Astrocyte (in vitro differentiated cells and primary cell): ENCODE measurements around the gene FMO1. TPM values are rescaled to one million over a fixed set of nuclear protein-coding genes. Genes with fewer than 3 reads are reported as not detected.
A peak's percentile ranks its signal among the peaks of the same experiment; 100 is the strongest.
"Not testable (repeated sequence)": the region's sequence is repeated elsewhere in the genome, so short reads cannot be mapped to it uniquely, and the experiment has no call there.

Experiments used
- DNase-seq: peaks from one replicate; pipeline ENCODE4 v3.0.0-alpha.2; 2010; ENCODE audit warnings: low read depth
- FAIRE-seq: peaks from 2 replicates; lab custom pipeline; 2011; peaks lifted over from hg19 to GRCh38; lab: Jason Lieb, UNC
- H2AFZ ChIP-seq: 2 replicates; pipeline ENCODE4 v1.6.0; 2012; ENCODE audit warnings: low read depth, low read length, inconsistent platforms
- H3K27ac ChIP-seq: 2 replicates; pipeline ENCODE4 v1.5.1; 2011; ENCODE audit warnings: low read depth, low read length, inconsistent platforms
- H3K27me3 ChIP-seq: 2 replicates; pipeline ENCODE4 v1.6.0; 2011; ENCODE audit warnings: low read length, inconsistent platforms; ENCODE audit not compliant: insufficient read depth
- H3K36me3 ChIP-seq: 2 replicates; pipeline ENCODE4 v1.5.1; 2011; ENCODE audit warnings: low read length, inconsistent platforms; ENCODE audit not compliant: insufficient read depth
- H3K4me1 ChIP-seq: 2 replicates; pipeline ENCODE4 v1.5.1; 2011; ENCODE audit warnings: low read length, inconsistent platforms; ENCODE audit not compliant: insufficient read depth
- H3K4me2 ChIP-seq: 2 replicates; pipeline ENCODE4 v1.6.0; 2012; ENCODE audit warnings: low read length, inconsistent platforms
- H3K4me3 ChIP-seq: 2 replicates; pipeline ENCODE4 v1.5.1; 2011; ENCODE audit warnings: low read depth, mild to moderate bottlenecking, low read length, inconsistent platforms; ENCODE audit not compliant: insufficient read depth
- H3K79me2 ChIP-seq: 2 replicates; pipeline ENCODE4 v1.6.0; 2012; ENCODE audit warnings: mild to moderate bottlenecking, low read length, inconsistent platforms; ENCODE audit not compliant: insufficient read depth
- H3K9ac ChIP-seq: 2 replicates; pipeline ENCODE4 v1.6.0; 2012; ENCODE audit warnings: mild to moderate bottlenecking, low read length, inconsistent platforms
- H3K9me3 ChIP-seq: 2 replicates; pipeline ENCODE4 v1.5.1; 2012; ENCODE audit warnings: low read depth, mild to moderate bottlenecking, low read length, inconsistent platforms; ENCODE audit not compliant: insufficient read depth
- H4K20me1 ChIP-seq: 2 replicates; pipeline ENCODE4 v1.6.0; 2012; ENCODE audit warnings: low read length, inconsistent platforms; ENCODE audit not compliant: insufficient read depth
- H3K27ac Mint-ChIP-seq: one replicate; pipeline ENCODE4 v1.8.0; 2021; ENCODE audit warnings: mild to moderate bottlenecking, mixed read lengths; ENCODE audit not compliant: unreplicated experiment
- H3K27me3 Mint-ChIP-seq: one replicate; pipeline ENCODE4 v1.8.0; 2021; ENCODE audit warnings: low read depth, mixed read lengths; ENCODE audit not compliant: unreplicated experiment
- H3K36me3 Mint-ChIP-seq: one replicate; pipeline ENCODE4 v1.8.0; 2021; ENCODE audit warnings: low read depth, mixed read lengths; ENCODE audit not compliant: unreplicated experiment
- H3K4me1 Mint-ChIP-seq: one replicate; pipeline ENCODE4 v1.8.0; 2021; ENCODE audit warnings: low read depth, mixed read lengths; ENCODE audit not compliant: unreplicated experiment
- H3K4me3 Mint-ChIP-seq: one replicate; pipeline ENCODE4 v1.8.0; 2021; ENCODE audit warnings: mild to moderate bottlenecking, moderate library complexity, mixed read lengths; ENCODE audit not compliant: unreplicated experiment
- H3K9me3 Mint-ChIP-seq: one replicate; pipeline ENCODE4 v1.8.0; 2021; ENCODE audit warnings: mild to moderate bottlenecking, mixed read lengths; ENCODE audit not compliant: unreplicated experiment
- EZH2 ChIP-seq: IDR thresholded peaks from 2 replicates; pipeline ENCODE4 v1.6.1; 2012; ENCODE audit warnings: mild to moderate bottlenecking, low read length, inconsistent platforms; ENCODE audit not compliant: insufficient read depth
- total RNA-seq: library from RNA; stranded (reverse); gene quantifications from 2 replicates; pipeline ENCODE4 v1.2.1, GENCODE V29; 2021
- TF ChIP-seq, protein P1 (sequence below): IDR thresholded peaks from 2 replicates; pipeline ENCODE4 v1.5.1; 2011; ENCODE audit warnings: low read depth, mild to moderate bottlenecking, inconsistent platforms, low read length, moderate library complexity; ENCODE audit not compliant: insufficient read depth

FMO1 gene
- total RNA-seq, 1 donor from 2014 or later = not detected

DNA sequence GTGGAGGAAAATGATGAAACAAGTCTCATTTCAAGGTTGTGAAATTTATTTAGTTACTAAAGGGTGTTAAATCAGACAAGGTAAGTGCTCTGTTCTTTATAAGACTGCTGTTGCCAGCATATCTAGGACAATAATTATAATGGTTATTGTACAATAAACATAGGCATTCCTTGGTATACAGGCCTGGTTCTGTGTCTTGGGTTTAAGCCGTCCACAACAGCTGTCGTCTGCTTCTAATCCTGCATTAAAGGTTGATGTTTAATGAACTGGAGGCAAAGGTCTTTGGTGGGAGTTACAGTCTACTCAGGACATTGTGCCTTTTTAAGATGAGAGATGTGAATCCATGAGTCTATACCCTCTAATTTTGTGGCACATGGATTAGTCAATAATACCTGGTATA, 42.3 kb downstream of the FMO1 start:
- Histone ChIP-seq H4K20me1 (no peaks in the 10 kb centered on the region), H3K27me3 (peaks cover 2% of the 10 kb centered on the region), H3K4me2 (no peak overlapping the region), H3K4me1 (no peaks in the 10 kb centered on the region), H3K36me3 (no peaks in the 10 kb centered on the region), H3K9me3 (no peaks in the 10 kb centered on the region), H2AFZ (no peak overlapping the region), H3K4me3 (no peak overlapping the region), H3K27ac (no peak overlapping the region), H3K79me2 (no peaks in the 10 kb centered on the region), H3K9ac (no peak overlapping the region)
- no peaks in the 10 kb centered on the region for H3K4me1 Mint-ChIP-seq
- no peak overlapping the region for H3K4me3 Mint-ChIP-seq
- no peak overlapping the region for H3K27ac Mint-ChIP-seq
- H3K9me3 Mint-ChIP-seq = peaks cover 3% of the 10 kb centered on the region
- H3K27me3 Mint-ChIP-seq = no peaks in the 10 kb centered on the region
- no peak for FAIRE-seq
- TF ChIP-seq, protein P1, sequence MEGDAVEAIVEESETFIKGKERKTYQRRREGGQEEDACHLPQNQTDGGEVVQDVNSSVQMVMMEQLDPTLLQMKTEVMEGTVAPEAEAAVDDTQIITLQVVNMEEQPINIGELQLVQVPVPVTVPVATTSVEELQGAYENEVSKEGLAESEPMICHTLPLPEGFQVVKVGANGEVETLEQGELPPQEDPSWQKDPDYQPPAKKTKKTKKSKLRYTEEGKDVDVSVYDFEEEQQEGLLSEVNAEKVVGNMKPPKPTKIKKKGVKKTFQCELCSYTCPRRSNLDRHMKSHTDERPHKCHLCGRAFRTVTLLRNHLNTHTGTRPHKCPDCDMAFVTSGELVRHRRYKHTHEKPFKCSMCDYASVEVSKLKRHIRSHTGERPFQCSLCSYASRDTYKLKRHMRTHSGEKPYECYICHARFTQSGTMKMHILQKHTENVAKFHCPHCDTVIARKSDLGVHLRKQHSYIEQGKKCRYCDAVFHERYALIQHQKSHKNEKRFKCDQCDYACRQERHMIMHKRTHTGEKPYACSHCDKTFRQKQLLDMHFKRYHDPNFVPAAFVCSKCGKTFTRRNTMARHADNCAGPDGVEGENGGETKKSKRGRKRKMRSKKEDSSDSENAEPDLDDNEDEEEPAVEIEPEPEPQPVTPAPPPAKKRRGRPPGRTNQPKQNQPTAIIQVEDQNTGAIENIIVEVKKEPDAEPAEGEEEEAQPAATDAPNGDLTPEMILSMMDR = no peak
- TF ChIP-seq EZH2 = no peak
- H3K36me3 Mint-ChIP-seq = no peaks in the 10 kb centered on the region
- no peak for DNase-seq

DNA sequence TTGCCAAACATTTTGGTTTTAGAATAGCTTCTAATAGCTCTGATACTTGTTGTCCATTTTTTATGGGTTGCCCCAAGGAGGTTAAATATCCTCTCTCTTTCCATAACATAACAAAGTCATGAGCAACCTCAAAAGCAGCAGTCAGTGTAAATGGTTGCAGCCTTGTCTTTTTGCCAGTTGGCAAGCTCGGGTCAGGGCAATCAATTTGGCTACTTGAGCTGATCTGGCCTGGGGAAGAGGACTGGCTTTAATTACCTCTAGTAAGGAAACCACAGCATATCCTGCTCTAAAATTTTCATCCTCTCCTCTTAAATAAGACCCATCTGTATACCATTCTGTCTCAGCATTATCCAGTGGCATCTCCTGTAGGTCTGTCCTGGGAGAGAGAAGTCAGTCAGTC, 44.5 kb downstream of the FMO1 start:
- DNase-seq (peak; percentile 6), FAIRE-seq (no peak)
- H3K36me3 ChIP-seq = no peaks in the 10 kb centered on the region
- H2AFZ ChIP-seq = no peak overlapping the region
- Mint-ChIP-seq H3K36me3 (no peaks in the 10 kb centered on the region), H3K4me1 (no peaks in the 10 kb centered on the region), H3K27me3 (no peaks in the 10 kb centered on the region), H3K9me3 (peaks cover 3% of the 10 kb centered on the region), H3K4me3 (no peak overlapping the region), H3K27ac (no peak overlapping the region)
- H3K4me3 ChIP-seq = no peak overlapping the region
- no peak overlapping the region for H3K9ac ChIP-seq
- peaks cover 2% of the 10 kb centered on the region for H3K27me3 ChIP-seq
- H4K20me1 ChIP-seq = no peaks in the 10 kb centered on the region
- no peaks in the 10 kb centered on the region for H3K9me3 ChIP-seq
- H3K27ac ChIP-seq = no peak overlapping the region
- H3K4me1 ChIP-seq = no peaks in the 10 kb centered on the region
- TF ChIP-seq, protein P1 = no peak
- TF ChIP-seq EZH2 = no peak
- no peak overlapping the region for H3K4me2 ChIP-seq
- H3K79me2 ChIP-seq = no peaks in the 10 kb centered on the region

DNA sequence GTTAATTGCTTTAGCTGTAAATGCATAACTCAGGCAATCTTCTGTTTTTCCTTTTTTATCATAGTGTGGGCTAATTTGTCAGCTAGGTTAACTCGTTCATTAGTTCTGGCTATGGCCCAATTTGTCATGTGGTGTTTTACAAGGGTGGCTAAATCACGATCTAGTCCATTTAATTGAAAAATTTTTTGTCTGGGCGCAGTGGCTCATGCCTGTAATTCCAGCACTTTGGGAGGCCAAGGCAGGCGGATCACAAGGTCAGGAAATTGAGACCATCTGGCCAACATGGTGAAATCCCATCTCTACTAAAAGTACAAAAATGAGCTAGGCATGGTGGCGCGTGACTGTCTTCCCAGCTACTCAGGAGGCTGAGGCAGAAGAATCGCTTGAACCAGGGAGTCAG, 47.1 kb downstream of the FMO1 start:
- not testable (repeated sequence) for H3K79me2 ChIP-seq, H3K36me3 Mint-ChIP-seq, FAIRE-seq, H3K9ac ChIP-seq, H3K27me3 ChIP-seq, H3K4me3 ChIP-seq, H3K36me3 ChIP-seq, DNase-seq, H3K27me3 Mint-ChIP-seq, H3K27ac Mint-ChIP-seq, H2AFZ ChIP-seq, H3K4me3 Mint-ChIP-seq, H4K20me1 ChIP-seq, H3K4me1 ChIP-seq, H3K4me2 ChIP-seq, H3K4me1 Mint-ChIP-seq, H3K27ac ChIP-seq, H3K9me3 ChIP-seq
- peaks cover 13% of the 10 kb centered on the region for H3K9me3 Mint-ChIP-seq
